Stimulated activated CD4-positive, alpha-beta T cell treated with anti-CD3 and anti-CD28 coated beads, Interleukin-1b, Interleukin-23, amount 100 ng/mL, for 1 hour (primary cell): Measurements from ENCODE around the gene COL26A1.
A peak's percentile ranks its signal among the peaks of the same experiment; 100 is the strongest.
"Not testable (repeated sequence)": the region's sequence is repeated elsewhere in the genome, so short reads cannot be mapped to it uniquely, and the experiment has no call there.

Experiments used
- DNase-seq, 2 donors: peaks; one replicate each; pipeline ENCODE4 v3.0.0-alpha.2; 2020; ENCODE audit warnings: low read depth in 2 of 2

COL26A1 gene

DNA sequence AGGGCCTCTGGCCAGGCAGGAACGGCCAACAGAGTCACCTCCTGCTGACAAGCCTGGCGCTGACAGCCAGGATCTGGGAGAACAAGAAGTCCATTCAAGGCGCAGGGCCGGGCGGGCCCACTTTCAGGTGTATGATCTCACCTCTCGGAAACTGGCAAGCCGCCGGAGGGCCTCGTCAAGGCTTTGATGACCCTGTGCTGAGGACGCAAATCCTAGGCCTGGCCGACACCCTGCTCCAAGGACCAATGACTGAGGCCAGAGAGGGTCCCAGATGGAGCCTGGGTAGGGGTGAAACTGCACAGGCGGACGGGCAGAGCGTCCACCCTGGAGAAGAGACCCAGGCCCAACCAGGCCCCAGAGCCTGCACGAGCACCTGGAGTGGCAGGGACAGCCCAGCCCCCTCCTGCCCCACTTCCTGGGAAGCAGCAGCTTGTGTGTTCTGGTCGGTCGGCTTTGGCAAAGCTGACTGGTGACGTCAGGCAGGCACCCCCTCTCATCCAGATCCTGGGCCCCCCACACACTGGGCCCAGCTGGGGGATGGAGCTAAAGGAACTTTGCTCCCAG is 235.8 kb downstream of the COL26A1 start:
- DNase-seq, result no peak

DNA sequence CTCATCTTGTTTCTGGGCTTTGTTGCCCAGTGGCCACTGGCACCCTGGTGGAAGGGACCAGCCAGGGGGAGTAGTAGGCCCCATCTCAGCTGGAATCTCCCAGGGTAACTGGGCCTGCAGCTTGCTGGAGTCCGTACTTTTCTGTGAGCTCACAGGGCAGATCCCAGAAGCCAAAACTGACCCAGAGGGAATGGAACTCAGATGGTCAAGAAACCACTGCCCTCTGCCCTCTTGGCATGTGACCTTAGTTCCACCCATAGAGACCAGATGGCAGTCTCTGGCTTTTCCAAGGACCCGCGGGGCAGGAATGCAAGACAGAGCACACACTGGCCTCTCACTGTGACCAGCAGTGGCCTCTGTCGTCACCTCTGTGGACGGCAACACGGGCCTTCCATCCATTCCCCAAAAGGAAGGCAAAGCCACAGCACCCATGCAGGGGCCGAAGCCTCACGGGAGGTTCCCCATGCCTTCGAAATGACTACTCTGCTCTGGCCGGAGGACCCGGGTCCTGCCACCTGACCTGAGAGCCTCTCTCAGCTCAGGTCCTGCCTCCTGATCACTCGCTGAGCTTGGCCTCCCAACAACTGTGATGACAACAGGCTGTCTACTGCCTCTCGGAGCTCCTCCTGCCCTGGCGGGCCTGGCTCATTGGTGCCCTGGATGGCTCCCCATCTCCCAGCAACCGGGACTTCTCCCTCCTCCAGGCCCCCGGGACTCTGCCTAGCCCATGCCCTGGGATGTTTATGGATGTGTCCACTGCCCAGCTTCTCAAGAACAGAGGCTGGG is 236.5 kb downstream of the COL26A1 start:
- no peak for DNase-seq

DNA sequence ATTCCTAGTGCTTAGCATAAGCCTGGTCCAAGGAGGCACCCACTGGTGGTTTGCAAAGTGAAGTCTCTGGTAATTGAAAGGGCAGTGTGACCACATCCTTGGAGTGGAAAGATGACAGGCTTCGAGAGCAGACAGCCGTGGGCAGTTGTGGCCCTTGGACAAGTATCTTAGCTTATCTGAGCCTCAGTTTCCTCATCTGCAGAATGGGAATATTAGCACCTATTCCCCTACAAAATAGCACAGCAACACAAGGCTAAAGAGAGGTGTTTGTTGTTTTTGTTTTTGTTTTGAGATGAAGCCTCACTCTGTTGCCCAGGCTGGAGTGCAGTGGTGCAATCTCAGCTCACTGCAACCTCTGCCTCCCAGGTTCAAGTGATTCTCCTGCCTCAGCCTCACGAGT is 237.1 kb downstream of the COL26A1 start:
- no peak for DNase-seq

DNA sequence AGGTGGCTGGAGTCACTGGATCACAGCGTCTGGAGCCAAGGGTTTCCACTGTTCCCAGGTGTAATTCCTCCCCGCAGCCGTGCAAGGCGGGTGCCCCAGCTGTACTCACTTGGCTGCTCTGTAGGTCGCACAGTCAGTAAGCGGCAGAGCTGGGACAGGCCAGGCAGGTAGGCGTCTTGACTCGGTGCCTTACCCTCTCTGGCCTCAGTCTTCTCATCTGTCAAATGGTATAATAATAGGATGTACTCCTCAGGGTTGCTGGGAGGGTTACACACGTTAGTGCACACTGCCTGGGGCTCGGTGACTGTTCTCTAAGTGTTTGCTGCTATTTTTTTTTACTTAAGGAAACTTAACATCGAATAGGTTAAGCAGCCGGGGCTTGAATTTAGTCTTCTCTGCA is 239.4 kb downstream of the COL26A1 start:
- no peak for DNase-seq

DNA sequence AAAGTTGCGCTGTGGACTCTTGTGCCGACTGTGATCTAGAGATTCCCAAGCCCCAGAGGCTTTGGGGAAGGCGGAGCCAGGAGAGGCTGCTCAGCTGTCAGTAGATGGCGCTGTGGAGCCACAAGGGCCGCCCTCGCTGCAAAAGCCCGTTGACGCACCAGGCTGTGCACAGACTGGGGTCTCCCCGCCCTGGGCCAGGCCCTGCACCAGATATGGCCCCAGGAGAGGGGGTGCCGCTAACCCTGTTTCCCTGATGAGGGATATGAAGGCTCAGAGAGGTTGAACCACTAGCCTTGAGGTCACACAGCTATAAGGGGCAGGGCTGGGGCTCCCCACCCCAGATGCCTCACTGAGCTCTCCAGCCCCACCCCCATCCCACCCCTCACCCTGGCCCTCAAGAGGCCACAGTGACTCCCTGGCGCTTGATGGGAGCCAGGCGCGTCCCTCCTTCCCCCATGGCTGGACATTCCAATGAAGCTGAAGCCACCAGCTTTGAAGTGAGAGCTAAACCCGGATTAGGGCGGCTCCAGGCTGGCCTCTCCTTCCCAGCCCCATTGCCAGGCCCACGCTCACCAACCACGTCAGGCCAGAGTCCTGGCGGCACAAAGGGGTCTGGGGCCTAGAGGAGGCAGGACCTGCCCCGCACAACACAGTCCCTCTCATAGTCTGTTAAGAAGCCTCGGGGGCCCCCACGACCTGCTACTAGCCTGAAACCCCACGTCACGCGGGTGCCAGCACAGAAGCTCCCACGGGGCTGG is 240.0 kb downstream of the COL26A1 start:
- peak; percentile 19 to 47 for DNase-seq

DNA sequence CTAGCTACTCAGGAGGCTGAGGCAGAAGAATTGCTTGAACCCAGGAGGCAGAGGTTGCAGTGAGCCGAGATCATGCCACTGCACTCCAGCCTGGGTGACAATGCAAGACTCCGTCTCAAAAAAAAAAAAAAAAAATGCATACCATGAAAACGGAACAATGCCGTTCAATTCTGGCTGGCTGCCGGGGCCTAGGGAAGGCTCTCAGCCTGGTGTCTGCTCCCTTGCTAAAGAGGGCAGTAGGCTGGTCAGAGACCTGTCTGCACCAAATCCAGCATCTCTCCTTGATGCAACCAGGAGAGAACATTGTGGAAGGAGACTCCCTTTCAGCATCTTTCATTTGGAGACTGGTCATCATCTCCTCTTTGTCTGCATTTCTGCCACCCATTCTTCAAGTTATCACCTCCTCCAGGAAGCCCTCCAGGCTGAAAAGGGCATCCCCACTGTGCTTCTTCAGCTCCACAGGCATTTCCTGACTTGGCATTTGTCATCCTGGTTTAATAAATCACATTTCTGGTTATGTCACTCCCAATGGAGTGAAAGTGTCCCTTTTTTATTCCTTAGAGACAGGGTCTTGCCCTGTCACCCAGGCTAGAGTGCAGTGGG is 241.8 kb downstream of the COL26A1 start:
- no peak for DNase-seq

DNA sequence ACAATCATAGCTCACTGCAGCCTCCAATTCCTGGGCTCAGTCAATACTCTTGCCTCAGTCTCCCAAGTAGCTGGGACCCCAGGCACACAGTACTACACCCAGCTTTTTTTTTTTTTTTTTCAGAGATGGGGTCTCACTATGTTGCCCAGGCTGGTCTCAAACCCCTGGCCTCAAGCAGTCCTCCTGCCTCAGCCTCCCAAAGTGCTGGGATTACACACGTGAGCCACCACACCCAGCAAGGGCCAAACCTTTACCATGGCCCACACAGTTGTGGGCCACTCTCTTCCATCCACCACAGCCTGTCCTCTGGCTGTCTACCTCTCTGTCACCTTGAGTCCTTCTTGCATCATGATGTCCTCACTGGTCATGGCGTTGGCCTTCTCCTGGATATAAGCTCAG is 242.3 kb downstream of the COL26A1 start:
- not testable (repeated sequence) for DNase-seq

DNA sequence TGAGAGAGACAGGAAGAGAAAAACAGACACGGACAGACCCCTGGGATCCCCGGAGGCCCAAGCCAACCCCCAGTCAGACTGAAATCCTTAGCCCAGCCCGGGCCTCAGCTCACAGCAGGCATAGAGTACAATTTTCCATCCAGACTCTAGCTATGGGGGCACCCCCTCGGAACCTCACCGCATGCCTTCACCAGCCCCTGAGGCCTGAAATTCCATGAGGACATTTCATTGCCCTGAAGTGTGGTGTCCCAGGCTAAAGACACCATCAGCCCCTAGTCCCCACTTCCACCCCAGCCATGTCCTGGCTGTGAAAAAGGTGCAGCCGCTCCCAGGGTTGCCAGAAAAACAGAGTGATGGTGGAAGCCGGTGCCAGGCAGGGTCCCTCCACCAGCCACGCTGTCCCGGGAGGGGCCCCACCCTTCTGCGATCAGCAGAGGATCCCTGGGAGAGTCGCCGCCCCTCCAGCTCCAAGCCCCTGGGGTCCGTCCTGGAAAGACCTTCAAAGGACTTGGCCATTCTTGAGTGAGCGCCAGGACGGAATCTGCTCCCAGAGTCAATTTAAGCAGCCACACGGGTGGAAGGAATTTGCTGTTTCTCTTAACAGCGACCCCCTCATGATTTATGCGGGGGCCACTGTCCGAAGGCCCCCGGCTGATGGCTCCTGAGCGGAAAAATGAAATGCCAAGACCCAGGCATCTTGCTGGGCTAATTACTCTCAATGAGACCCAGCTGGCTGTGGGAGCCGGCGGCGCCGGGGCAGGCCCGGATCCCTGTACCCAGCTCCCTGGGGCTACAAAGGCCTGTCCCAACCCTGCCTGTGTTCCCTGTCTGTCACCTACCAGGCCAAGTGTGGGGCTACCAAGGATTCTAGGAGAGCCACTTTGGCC is 243.2 kb downstream of the COL26A1 start:
- no peak for DNase-seq

DNA sequence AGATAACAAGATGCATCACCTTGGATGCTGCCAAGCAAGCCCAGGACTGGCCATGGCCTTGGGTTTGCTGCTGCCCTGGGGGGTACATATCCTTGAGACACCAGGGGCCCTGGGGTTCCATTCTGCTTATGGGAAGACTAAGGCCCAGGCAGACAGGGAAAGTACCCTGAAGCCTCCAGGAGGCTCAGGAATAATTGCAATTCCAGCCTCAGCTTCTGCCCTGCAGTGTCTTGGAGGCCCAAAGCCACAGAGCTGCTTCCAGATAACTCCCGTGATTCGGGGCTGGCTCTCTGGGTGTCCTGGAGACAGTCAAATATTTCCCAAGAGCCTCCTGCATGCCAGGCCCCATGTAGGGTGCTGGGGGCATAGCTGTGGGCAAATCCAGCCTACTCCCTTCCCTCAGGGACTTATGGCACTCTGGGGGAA is 243.8 kb downstream of the COL26A1 start:
- no peak for DNase-seq
